Measurements from ENCODE around the gene NUDT4. TPM values are rescaled to one million over a fixed set of nuclear protein-coding genes. Genes with fewer than 3 reads are reported as not detected.

NUDT4 gene
- 35.5 and 40.6 TPM in 2 replicates for total RNA-seq (2014; rRNA removed; shearing (Covaris generic))

GRCh38 chr12:93377252-93378195 is at the start of gene NUDT4:
Gene NUDT4 (plus strand): TSS chr12:93377925. CDS start chr12:93378323, 398 bp downstream.

GRCh38 chr12:93441617-93442410 is 64.1 kb downstream of the NUDT4 start, which contains the start of gene UBE2N:
Gene UBE2N (minus strand): TSS chr12:93441947. CDS start chr12:93441884, 63 bp downstream.

Other genes starting within 250 kb of the NUDT4 start
- gene UBE2N, start 64.0 kb downstream of the NUDT4 start, total RNA-seq (2014; rRNA removed; shearing (Covaris generic)): 178 and 192 TPM in 2 replicates
- gene MRPL42, start 89.6 kb downstream of the NUDT4 start, total RNA-seq (2014; rRNA removed; shearing (Covaris generic)): 72.2 and 79.1 TPM in 2 replicates
- 19.3 and 30.7 TPM in 2 replicates for gene SOCS2, start 194.8 kb downstream of the NUDT4 start, total RNA-seq (2014; rRNA removed; shearing (Covaris generic))

Measured in A375 (cell line).